Measurements from ENCODE around the gene WDR83.
"Not testable (repeated sequence)": the region's sequence is repeated elsewhere in the genome, so short reads cannot be mapped to it uniquely, and the experiment has no call there.

WDR83 gene

DNA sequence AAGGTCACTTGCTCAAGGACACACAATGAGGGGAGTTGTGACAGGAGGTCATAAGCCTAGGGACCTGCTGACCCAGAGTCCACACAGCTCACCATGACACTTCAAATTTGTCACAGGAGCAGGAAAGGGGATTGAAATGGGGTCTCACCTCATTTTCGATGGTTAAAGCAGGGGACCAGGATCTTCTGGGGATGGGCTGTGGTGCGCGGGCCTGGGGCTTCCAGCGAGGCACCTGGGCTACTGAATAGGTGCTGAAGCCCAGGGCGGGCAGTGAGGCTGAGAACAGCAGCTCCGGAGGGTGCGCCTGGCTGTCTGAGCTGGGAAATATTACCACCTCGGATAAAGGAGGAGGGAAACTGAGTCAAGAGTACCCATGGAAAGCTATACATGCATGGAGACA lies 11.1 kb upstream of the WDR83 start:
- no peak for DNase-seq (ENCODE audit: low spot score)

DNA sequence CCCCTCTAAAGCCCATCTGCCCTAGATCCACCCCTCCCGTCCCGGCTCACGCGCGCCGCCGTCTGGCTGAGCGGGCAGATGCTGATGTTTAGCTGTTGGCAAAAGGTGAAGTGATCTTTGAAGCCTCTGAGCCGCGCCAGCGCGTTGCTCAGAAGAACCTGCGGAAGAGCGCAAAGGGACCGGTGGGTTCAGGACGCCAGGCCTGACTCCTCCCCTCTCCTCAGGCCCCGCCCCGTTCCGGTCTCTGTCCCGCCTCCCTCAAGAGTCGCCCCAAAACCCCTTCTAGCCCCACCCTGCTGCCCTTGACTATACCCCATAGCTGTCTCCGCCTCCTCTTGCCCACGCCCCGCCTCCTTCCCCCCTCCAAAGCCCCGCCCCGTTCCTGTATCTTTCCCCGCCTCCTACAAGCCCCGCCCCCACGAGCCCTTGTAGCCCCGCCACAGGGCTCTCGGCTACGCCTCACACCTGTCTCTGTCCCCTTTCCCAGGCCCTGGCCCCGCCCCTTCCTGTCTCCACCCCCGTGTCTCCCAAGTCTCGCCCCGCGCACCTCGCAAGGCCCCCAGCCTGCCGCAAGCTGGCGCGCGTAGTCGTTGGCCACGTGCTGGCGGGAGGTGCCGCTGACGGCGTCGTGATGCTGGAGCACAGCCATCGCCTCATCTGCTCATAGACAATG lies 9.6 kb upstream of the WDR83 start:
- DNase-seq (ENCODE audit: low spot score): peak; percentile 24

DNA sequence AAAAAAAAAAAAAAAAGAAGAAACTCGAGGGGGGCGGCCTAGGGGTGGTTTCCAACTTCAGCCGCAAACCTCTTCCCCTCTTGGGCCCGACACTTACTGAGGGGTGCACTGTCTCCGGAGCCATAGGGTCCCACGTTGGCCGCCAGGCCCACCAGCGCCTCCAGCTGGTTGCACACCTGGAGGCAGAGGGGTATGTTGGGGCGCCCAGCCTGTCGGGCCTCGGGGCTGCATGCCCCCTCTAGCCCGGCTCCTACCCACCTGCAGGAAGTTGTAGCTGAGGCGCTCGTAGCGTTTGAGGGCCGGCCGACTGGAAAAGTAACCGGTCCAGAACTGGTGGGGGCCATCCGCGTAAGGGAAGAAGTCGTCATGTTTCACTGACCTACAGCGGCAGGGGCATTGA lies 8.6 kb upstream of the WDR83 start:
- DNase-seq (ENCODE audit: low spot score): no peak

DNA sequence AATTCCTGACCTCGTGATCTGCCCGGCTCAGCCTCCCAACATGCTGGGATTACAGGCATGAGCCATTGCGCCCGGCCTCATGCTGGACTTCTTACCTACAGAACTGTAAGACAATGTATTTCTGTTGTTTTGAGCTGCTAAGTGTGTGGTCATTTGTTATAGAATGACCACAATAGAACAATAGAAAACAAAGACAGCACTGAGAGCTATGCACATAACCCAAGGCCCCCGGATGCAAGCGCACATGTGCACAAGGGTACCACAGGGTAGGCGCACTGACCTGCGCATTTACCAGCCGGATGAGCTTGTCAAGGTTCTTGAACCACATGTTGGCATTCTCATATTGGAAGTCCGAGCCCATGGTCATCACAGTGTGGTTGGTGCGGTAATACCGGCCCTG lies 5.6 kb upstream of the WDR83 start:
- no peak for DNase-seq (ENCODE audit: low spot score)

DNA sequence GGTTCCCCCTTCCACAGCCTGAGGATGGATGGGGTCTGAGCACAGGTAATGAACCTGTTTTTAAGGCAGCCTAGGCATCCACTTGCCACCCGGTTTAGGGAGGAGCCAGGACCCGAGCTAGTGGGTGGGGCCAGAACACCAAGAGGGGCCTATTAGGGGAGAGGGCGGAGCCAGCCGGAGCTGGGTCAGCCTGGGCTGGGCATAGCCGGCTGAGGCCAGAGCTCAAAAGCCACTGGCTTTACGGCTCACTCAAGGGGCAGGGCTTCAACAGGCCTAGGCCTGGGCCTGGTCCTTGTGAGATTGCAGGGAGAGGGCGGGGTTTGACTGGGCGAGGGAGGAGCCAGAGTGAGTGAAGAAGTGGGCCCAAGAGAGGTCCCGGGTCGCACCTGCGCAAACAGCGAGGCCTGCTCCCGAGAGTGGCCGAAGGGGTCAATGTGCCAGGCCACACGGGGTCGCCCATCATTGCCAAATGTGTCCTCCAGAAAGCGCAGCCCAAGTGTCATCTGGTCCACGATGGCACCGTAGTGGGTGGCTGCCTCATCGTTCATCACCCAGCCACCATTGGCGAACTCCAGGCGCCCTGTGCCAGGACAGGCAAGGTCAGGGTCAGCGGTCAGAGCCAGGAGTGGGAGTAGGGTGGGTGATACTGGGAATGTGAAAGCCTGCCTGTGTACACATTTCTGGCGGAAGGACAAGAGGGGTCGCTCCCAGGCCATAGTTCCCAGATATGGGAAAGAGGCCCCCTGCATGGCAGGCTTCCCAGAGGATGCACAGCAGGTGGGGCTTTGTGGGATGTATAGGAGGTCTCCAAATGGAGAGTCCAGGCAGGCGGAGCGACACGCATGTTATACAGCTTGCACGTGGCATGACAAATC lies 2.0 kb upstream of the WDR83 start:
- peak; percentile 15 for DNase-seq (ENCODE audit: low spot score)

DNA sequence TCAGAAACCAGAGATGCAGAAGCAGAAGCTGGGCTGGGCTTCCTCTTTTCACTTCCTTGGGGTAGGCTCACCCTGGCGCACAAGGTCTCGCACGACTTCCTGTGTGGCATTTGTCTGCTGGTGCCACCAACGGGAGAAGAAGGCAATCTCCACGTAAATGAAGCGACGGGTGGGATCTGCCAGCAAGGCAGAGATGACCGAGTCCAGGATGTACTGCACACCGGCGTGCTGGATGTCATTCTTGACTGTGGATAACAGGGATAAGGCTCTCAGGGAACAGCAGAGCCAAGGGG lies 1.4 kb upstream of the WDR83 start:
- DNase-seq (ENCODE audit: low spot score): no peak

DNA sequence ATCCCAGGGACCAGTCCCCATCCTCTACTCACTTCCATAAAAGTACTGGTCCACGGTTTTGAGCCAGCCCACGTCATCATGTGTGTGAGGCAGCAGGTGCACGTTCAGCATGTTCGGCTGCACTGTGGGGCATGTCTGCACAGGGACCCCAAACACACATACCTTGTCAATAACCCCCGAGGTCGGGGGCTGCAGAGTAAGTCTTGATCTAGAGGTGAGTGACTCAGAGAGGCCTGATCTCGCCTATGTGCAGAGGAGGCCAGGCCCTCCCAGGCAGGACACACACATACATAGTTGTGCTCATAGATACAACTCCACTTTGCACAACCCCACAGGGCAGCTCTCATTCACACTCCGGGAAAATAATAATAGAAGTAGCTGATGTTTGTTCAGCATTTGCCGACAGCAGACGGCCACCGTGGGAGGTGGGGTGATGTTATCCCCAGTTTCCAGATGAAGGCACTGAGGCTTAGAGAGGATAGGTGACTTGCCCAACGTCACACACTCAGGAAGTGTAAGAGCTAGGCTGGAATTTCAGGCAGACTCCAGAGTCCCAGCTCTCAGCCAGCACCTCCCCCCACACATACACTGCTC lies 839 bp upstream of the WDR83 start:
- no peak for DNase-seq (ENCODE audit: low spot score)

DNA sequence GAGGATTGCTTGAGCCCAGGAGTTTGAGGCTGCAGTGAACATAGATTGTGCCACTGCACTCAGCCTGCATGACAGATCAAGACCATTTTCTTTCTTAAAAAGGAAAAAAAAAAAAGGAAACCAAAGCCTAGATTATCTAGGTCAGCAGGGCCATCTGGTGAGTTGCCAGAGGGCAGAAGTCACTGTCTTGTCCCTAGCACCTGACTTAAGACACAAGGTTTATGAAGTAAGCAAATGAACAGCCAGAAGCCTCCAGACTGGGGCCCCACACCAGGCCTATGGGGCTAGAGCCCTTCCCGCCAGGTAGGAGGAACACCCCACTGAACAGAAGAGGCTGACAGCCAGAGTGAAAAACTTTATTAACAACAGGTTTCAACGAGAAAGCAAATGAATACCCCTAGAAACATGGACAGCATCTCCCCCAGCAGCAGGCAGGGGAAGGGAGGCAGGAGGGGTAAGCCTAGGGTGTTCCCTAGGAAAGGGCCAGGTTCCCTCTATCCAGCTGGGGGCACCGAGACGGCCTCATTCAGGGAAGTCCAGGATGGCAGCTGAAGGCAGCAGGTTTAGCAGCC lies 1.2 kb downstream of the WDR83 start:
- no peak for DNase-seq (ENCODE audit: low spot score)

DNA sequence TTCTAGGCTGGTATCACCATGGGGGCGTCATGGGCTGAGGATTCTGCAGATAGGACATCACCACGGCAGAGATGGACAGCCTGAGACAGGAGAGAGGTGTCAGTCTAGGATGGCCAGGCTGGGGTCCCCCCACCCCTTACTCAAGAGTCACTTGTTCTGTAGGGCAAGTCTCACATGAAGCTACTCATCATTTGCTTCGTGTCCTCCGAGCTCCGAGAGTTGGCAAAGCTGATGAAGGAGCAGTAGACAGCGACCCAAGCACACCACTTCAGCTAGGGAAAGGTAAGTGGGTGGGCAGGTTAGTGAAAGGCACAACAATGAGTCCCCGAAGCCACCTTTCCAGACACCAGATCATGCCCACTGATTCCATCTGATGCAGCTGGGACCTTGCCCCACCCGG lies 1.7 kb downstream of the WDR83 start:
- DNase-seq (ENCODE audit: low spot score): no peak

DNA sequence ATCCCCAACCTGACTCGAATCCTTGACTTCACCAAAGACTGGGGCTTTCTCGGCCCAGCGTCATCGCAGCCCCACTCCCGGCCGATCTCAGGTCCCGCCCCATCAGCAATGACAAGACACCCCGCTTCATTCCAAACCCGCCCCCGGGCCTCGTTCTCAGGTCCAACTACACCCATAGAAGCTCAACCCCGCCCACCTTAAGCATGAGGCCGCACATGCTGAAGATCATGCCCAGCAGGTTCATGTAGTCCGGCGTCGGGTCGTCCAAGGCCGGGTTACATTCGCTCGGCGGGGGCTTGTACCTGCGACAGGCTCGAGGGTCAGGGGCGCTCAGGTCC lies 2.3 kb downstream of the WDR83 start:
- peak; percentile 12 for DNase-seq (ENCODE audit: low spot score)

DNA sequence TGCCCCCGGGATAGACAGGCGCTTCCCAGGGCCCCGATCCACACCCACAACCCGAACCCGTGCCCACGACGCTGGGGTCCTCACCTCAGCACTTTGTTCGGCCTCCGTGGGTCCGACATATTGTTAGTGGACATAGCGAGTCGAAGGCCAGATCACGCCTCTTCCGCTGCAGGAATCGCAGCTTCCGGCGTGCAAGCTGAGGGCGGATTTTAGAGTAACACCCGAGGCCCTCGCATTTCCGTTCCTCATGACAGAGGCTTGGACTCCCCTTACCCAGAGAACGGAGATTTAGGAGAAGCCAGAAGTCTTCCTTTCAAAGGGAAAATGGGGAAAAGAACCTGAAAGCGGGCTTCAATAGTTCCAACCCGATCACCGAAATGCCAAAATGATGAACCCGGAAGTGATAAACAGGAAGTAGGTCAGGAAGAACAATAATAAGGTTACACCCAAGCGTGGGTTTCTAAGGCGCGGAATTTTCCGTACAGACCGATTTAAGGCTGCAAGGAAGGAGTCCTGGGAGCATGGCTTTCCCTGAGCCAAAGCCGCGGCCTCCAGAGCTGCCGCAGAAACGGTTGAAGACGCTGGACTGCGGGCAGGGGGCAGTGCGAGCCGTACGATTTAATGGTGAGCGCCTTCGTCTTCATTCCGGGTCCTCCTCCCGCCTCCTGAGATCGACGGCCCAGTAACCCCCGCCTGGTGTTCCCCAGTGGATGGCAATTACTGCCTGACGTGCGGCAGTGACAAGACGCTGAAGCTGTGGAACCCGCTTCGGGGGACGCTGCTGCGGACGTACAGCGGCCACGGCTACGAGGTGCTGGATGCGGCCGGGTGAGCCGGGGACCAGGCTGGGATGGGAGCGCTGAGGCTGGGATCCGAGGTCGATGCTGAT lies 2.9 kb downstream of the WDR83 start:
- DNase-seq (ENCODE audit: low spot score): peak; percentile 85

DNA sequence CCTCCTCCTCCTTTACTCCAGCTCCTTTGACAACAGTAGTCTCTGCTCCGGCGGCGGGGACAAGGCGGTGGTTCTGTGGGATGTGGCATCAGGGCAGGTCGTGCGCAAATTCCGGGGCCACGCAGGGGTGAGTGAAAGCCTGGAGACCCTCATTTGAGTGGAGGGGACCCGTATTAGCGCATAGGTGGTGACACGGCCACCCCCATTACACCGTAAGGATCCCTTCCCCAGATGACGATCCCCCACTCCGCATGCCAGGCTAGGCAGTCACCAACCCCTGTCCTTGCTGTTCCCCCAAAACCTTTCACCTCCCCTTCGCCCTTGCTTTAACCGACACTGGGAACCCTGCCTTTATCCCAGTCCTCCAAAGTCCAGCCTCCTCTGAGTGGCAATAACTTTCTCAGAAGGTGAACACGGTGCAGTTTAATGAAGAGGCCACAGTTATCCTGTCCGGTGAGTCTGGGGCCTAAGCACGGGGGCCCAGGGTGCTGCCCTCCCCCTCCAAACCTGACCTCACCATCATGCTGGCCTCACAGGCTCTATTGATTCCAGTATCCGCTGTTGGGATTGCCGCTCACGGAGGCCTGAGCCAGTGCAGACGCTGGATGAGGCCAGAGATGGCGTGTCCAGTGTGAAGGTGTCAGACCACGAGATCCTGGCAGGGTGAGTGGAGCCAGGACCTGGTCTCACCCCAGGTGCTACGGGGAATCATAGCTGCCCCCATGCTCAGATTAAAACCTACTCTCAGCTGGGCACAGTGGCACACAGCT lies 3.7 kb downstream of the WDR83 start:
- DNase-seq (ENCODE audit: low spot score): no peak

DNA sequence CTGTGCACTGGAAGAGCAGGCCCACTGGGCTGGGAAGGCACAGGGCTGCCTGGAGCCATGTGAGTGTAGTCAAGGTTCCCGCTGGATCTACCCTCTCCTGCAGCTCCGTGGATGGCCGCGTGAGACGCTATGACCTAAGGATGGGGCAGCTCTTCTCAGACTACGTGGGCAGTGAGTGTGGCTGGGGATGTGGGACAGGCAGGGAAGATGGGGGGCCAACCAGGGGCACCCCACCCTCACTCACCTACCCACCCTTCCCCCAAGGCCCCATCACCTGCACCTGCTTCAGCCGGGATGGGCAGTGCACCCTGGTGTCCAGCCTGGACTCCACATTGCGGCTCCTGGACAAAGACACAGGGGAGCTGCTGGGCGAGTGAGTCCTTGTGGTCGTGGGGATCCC lies 6.1 kb downstream of the WDR83 start:
- DNase-seq (ENCODE audit: low spot score): no peak

DNA sequence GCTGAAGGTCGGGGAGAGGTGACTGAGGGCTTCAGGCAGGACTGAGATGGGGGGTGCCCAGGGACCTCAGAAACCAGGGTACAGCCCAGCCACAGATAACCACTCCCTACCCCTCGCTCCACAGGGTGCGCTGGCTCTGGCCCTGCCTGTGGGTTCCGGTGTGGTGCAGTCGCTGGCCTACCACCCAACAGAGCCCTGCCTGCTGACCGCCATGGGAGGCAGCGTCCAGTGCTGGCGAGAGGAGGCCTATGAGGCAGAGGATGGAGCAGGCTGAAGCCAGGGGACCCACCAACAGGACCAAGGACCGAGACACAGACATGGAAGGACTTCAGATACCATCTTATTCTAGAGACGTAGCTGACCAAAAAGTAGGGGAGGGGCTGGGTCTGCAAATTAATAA lies 8.8 kb downstream of the WDR83 start:
- no peak for DNase-seq (ENCODE audit: low spot score)

DNA sequence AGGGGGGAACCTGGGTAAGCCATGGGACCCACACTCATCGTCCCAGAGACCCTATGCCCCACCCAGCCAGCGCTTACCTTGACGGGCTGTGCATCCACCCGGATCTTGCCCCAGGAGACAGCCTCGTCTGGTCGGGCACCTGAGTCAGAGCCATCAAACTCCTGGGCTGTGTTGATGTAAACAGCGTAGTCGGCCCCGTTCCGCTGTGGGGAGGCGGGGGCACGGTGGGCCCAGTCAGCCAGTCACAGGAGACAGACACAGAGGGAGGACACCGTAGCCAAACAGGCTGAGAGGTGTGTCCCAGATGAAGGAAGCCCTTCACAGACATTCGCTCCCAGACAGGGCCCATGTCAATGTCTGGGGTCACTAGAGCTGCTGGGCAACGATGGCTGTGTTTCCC lies 9.3 kb downstream of the WDR83 start:
- no peak for DNase-seq (ENCODE audit: low spot score)

DNA sequence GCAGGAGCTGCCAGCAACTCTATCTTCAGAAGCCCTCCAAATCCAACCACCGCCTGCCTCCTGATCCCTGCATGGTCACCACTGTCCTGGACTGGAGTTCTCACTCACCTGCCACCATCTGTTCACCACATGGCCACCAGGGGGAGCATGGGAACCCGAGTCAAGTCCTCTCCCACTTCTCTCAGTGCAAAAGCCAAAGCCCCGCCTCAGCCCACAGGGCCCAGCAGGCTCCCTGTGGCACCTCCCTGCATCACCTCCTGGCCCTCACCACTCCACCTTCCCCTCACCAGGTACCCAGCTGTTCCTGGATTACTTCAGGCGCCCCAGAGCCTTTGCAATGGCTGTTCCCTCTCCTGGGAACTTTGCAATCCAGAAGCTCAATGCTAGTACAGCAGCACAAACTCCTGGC lies 9.8 kb downstream of the WDR83 start:
- peak; percentile 82 for DNase-seq (ENCODE audit: low spot score)

DNA sequence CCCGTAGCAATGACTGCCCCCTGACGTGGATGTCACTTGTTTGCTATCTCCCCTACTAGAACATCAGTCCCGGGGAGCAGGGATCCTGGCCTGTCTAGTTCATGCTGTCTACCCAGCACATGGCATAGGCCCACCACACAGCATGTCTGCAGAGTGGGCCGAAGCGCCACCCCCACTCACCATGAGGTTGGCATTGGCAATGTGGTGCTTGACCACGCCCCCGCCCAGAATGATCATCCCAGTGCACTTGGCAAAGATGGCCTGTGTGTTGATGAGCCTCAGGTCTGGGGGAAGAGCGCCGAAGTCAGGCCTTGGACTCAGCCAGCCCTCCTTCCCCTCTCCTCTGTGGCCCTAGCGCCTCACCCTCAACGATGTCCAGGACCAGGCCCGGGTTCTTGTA lies 10.3 kb downstream of the WDR83 start:
- DNase-seq (ENCODE audit: low spot score): no peak

DNA sequence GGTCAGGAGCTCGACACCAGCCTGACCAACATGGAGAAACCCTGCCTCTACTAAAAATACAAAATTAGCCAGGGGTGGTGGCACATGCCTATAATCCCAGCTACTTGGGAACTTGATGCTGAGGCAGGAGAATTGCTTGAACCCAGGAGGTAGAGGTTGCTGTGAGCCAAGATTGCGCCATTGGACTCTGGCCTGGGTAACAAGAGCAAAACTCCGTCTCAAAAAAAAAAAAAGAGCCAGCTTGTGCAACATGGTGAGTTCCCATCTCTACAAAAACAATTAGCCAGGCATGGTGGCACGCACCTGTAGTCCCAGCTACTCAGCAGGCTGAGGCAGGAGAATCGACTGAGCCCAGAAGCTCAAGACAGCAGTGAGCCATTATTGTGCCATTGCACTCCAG lies 11.4 kb downstream of the WDR83 start:
- DNase-seq (ENCODE audit: low spot score): not testable (repeated sequence)

DNA sequence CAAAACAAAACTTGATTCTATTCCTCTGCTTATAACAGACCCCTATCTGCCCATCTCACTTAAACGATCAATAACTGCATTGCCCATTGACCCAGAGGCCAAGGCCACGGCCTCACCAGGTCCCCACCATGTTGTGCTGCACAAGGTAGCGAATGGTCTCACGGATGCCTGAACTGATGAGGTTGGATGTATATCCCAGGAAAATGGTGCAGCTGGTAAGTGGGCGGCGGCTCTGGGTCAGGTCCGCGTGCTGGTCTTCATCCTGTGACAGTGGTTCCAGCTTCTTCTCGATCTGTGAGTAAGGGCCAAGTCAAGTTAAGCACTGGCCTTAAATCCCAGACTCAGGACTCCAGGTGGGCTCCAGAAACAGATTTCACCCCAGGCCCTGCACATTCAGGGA lies 13.4 kb downstream of the WDR83 start:
- no peak for DNase-seq (ENCODE audit: low spot score)

DNA sequence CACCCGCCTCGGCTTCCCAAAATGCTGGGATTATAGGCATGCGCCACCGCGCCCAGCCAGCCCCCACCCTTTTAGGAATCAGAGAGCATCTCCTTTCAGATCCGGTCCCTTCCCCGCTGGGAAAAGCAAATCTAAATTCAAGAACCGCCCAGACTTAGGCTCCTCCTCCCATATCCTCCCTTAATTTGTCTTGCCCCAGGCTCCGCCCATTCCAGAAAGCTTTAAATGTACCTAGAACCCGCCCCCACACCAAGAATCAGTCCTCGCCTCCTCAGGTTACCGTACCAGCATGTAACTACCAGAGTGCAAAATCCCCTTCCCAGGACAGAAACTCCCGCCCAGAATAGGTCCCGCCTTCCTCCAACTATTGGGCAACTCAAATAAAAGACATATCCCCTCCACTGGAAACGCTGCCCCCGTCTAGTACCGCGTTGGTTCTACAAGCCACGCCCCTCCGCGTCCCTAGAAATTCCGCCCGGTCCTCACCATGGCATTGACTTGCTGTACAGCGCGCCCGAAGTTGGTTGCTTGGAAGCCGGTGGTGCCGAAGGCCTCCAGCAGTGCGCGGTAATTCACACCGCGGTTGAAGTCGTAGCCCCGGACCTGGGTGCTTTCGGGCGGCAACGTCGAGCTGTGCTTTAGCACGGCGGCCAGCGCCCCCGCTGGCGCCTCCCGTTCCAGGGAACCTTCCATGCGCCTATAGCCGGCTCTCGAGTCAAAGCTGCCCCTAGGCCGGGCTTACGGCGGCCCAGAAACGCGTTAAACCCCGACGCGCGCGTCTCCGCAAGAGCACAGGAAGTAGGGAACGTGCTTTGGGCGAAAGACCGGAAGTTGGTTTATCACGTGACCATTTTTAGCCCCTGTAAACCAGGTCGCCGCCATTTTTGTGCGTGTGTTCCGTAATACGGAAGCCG lies 14.7 kb downstream of the WDR83 start, which contains the start of gene DHPS:
TSS of gene DHPS (minus strand) at position 807 of the 914 bp plus-strand sequence. CDS start at position 693, 114 bp downstream.
- DNase-seq (ENCODE audit: low spot score): peak; percentile 98
